Measurements from ENCODE around the gene TP53I13. TPM values are rescaled to one million over a fixed set of nuclear protein-coding genes. Genes with fewer than 3 reads are reported as not detected.
A peak's percentile ranks its signal among the peaks of the same experiment; 100 is the strongest.

Gene TP53I13
- total and polyA plus RNA-seq, 2 of the 13 experiments (the other 11 are each of a cell fraction or from before 2014, with no cell fraction given): 16.9 to 25.7 TPM

DNA sequence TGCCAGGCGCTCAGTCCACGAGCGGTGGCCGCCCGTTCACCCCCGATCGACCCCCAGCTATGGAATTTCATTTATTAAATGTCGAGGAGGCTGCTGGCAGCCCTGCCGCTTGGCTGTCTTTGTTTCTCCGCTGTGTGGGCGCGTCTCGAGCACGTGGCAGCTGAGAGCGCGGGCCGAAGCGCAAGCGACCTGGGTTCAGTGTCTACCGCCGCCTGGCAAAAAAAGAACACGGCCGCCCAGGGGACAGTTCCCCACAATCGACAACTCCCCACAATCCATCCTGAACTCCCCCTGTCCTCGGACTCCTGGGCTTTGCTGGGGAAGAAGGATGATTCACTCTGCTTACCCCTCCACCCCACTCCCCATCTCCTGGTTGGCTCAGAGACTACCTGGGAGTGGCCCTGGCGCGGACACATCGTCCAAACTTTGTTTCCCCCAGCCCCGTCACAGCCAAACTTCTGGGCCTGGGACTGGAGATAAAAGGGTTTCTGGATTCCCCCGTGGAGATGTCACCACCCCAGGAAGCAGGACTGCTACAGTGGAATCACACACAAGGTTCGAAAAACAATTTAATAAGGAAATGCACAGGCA lies 22.7 kb downstream of the TP53I13 start (continued):
- TF ChIP-seq ZSCAN29 (CRISPR knock-in tag; conservative IDR thresholded peaks at IDR 0.05) (no peak), HNRNPL (IDR thresholded peaks at IDR 0.05; ENCODE audit: low read depth, low read length) (peak; percentile 54; the same call in 1 of the 2 replicates), ZNF784 (CRISPR knock-in tag; IDR thresholded peaks at IDR 0.05; ENCODE audit: borderline replicate concordance) (no peak), ZNF280D (CRISPR knock-in tag; IDR thresholded peaks at IDR 0.05) (0 out of 2 replicates have a peak, but pooled peaks have one; percentile 24), ATRX (CRISPR knock-in tag; IDR thresholded peaks at IDR 0.05; ENCODE audit: borderline replicate concordance) (no peak), SETDB1 (CRISPR knock-in tag; IDR thresholded peaks at IDR 0.05; ENCODE audit: borderline replicate concordance) (no peak), ZNF576 (CRISPR knock-in tag; IDR thresholded peaks at IDR 0.05) (no peak), ZNF550 (CRISPR knock-in tag; IDR thresholded peaks at IDR 0.05; ENCODE audit: borderline replicate concordance) (no peak), ARID2 (CRISPR knock-in tag; IDR thresholded peaks at IDR 0.05; ENCODE audit: borderline replicate concordance) (0 out of 2 replicates have a peak, but pooled peaks have one; percentile 19), ERF (CRISPR knock-in tag; IDR thresholded peaks at IDR 0.05) (peak; percentile 43), ZNF484 (CRISPR knock-in tag; IDR thresholded peaks at IDR 0.05; ENCODE audit: borderline replicate concordance, low read depth) (no peak), ZSCAN20 (CRISPR knock-in tag; IDR thresholded peaks at IDR 0.05; ENCODE audit: borderline replicate concordance) (no peak), TMF1 (CRISPR knock-in tag; IDR thresholded peaks at IDR 0.05; ENCODE audit: low read depth) (no peak), ZNF20 (CRISPR knock-in tag; IDR thresholded peaks at IDR 0.05) (0 out of 2 replicates have a peak, but pooled peaks have one; percentile 46), FUBP1 (CRISPR knock-in tag; IDR thresholded peaks at IDR 0.05; ENCODE audit: borderline replicate concordance) (no peak), SMAD1 (CRISPR knock-in tag; IDR thresholded peaks at IDR 0.05; ENCODE audit: borderline replicate concordance, low read depth) (no peak), MIXL1 (CRISPR knock-in tag; IDR thresholded peaks at IDR 0.05) (no peak), GATA4 (IDR thresholded peaks at IDR 0.05; ENCODE audit: borderline replicate concordance, low read depth) (no peak), ZNF570 (CRISPR knock-in tag; IDR thresholded peaks at IDR 0.05; ENCODE audit: borderline replicate concordance) (no peak), ZMAT3 (CRISPR knock-in tag; conservative IDR thresholded peaks at IDR 0.05) (0 out of 2 replicates have a peak, but pooled peaks have one; percentile 29), ZSCAN9 (CRISPR knock-in tag; IDR thresholded peaks at IDR 0.05; ENCODE audit: borderline replicate concordance) (no peak)
- TF ChIP-seq, protein P1, sequence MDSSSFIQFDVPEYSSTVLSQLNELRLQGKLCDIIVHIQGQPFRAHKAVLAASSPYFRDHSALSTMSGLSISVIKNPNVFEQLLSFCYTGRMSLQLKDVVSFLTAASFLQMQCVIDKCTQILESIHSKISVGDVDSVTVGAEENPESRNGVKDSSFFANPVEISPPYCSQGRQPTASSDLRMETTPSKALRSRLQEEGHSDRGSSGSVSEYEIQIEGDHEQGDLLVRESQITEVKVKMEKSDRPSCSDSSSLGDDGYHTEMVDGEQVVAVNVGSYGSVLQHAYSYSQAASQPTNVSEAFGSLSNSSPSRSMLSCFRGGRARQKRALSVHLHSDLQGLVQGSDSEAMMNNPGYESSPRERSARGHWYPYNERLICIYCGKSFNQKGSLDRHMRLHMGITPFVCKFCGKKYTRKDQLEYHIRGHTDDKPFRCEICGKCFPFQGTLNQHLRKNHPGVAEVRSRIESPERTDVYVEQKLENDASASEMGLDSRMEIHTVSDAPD (CRISPR knock-in tag; IDR thresholded peaks at IDR 0.05): no peak; the same call in 1 of the 2 replicates

All from HepG2 (cell line).